WTC11 (cell line): ENCODE data around the gene UCKL1.

ENCODE experiments used
- CTCF ChIP-seq: fragments of 200-600 bp; IDR thresholded peaks from 2 replicates; pipeline ENCODE4 v1.8.0; 2022; ENCODE audit warnings: antibody characterized with exemption
- E2F4 ChIP-seq: sonication (generic); formaldehyde crosslinking; IDR thresholded peaks from 2 replicates; pipeline ENCODE4 v1.8.1; 2022; ENCODE audit warnings: low read depth, mild to moderate bottlenecking, moderate library complexity, missing genetic modification reagents, borderline replicate concordance
- EMX1 ChIP-seq: fragments of 250-450 bp; sonication (Bioruptor Pico); IDR thresholded peaks from 2 replicates; pipeline ENCODE4 v1.8.0; 2021; ENCODE audit warnings: mild to moderate bottlenecking
- SP1 ChIP-seq: sonication (generic); formaldehyde crosslinking; conservative IDR thresholded peaks from 2 replicates; pipeline ENCODE4 v1.8.1; 2022; ENCODE audit warnings: missing genetic modification reagents
- ZNF671 ChIP-seq: fragments of 250-450 bp; sonication (Bioruptor Pico); IDR thresholded peaks from 2 replicates; pipeline ENCODE4 v1.8.0; 2021; ENCODE audit warnings: mild to moderate bottlenecking
- TF ChIP-seq, protein P1 (sequence below): sonication (generic); formaldehyde crosslinking; IDR thresholded peaks from 2 replicates; pipeline ENCODE4 v1.8.1; 2022; ENCODE audit warnings: mild to moderate bottlenecking, missing genetic modification reagents, moderate library complexity, borderline replicate concordance

DNA sequence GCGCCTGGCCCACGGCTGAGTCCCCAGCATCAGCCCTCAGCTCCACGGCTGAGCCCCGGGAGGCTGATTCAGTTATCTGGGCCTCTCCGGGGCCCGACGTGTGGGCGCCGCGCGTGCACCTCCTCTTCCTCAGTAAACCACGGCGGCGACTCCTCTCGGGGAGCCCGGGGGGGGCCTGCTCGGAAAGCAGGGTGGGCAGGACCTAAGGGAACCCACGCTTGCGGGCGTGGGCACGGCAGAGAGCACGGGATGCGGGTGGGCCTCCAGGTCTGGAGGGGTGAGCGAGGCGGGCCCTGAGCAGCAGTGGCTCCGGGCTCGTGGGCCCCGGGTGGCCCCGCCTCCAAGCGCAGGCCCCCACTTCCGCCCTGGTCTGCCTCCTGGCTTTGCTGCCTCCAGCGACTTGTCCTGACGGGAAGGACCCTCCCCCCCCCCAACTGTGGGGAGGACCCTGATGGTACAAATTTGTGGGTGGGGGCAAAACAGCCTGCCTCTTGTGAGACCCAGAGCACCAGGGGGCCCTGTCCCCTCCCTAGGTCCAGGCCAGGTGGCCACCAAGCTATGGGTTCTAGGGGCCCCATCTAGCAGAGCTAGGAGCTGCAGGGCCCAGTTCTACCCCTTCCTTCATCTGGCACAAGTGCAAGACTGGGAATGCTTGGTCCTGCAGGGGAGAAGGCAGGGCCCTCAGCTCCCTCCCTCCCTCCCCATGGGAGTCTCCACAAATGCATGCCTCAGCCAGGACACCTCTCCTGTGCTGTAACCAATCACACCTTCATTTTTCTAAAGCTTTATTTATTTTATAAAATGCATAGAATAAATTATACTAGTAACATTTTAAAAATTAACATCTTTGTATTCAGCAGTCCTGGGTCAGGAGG, 16.9 kb downstream of the UCKL1 start:
- TF ChIP-seq, protein P1, sequence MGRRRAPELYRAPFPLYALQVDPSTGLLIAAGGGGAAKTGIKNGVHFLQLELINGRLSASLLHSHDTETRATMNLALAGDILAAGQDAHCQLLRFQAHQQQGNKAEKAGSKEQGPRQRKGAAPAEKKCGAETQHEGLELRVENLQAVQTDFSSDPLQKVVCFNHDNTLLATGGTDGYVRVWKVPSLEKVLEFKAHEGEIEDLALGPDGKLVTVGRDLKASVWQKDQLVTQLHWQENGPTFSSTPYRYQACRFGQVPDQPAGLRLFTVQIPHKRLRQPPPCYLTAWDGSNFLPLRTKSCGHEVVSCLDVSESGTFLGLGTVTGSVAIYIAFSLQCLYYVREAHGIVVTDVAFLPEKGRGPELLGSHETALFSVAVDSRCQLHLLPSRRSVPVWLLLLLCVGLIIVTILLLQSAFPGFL (CRISPR knock-in tag): no peak
- TF ChIP-seq CTCF (no peak), ZNF671 (CRISPR knock-in tag) (no peak), SP1 (CRISPR knock-in tag) (no peak), EMX1 (CRISPR knock-in tag) (no peak), E2F4 (CRISPR knock-in tag) (no peak)
